T-helper 2 cell treated with Interferon-gamma antibody and Interleukin-4, amounts not matched to agents 100 ng/mL and 5 ng/mL, for 36 hours (primary cell): ENCODE measurements around the gene PRCD. TPM values are rescaled to one million over a fixed set of nuclear protein-coding genes. Genes with fewer than 3 reads are reported as not detected.
"Not testable (repeated sequence)": the region's sequence is repeated elsewhere in the genome, so short reads cannot be mapped to it uniquely, and the experiment has no call there.

Experiments used
- intact Hi-C: fragments of 100-400 bp; cut with micrococcal nuclease; formaldehyde crosslinking; loops from one replicate; pipeline ENCODE4 v1.15.1; 2023
- total RNA-seq: library from RNA; stranded (reverse); gene quantifications from 2 replicates; pipeline ENCODE4 v1.2.3, GENCODE V29; 2022

The PRCD gene
- total RNA-seq, 1 donor from 2014 or later, result not detected

- intact Hi-C loops, result loop anchor here (10.0 kb wide), 1 partner anchor 164 kb away; the partner anchor contains the start of gene MXRA7
These were observed 11.1 kb downstream of the PRCD start for GRCh38 chr17:76550712-76551615.

GRCh38 chr17:76551685-76552084 is 11.8 kb downstream of the PRCD start:
- intact Hi-C loops, result loop anchor here (10.0 kb wide), 1 partner anchor 163 kb away; the partner anchor contains the start of gene MXRA7

- intact Hi-C loops, result loop anchor here (10.0 kb wide), 1 partner anchor 161 kb away; the partner anchor contains the start of gene MXRA7
These were observed 13.5 kb downstream of the PRCD start for GRCh38 chr17:76553178-76553908.

GRCh38 chr17:76554131-76554530 is 14.3 kb downstream of the PRCD start:
- intact Hi-C loops, result loop anchor here (10.0 kb wide), 1 partner anchor 161 kb away; the partner anchor contains the start of gene MXRA7

- intact Hi-C loops, result loop anchor here (1.0 to 10.0 kb wide), 5 partner anchors 42 to 180 kb away; partner anchors contain the start of genes MFSD11, MXRA7, SRSF2 and UBE2O
These were observed 17.0 kb downstream of the PRCD start for GRCh38 chr17:76556765-76557367.

- intact Hi-C loops, result loop anchor here (1.0 to 10.0 kb wide), 6 partner anchors 42 to 180 kb away; partner anchors contain the start of genes MFSD11, MXRA7, SRSF2 and UBE2O
These were observed 17.7 kb downstream of the PRCD start for GRCh38 chr17:76557368-76558197.

- intact Hi-C loops, result loop anchor here (1.0 to 10.0 kb wide), 5 partner anchors 66 to 179 kb away; partner anchors contain the start of genes MFSD11, MXRA7, SRSF2 and UBE2O
These were observed 18.6 kb downstream of the PRCD start for GRCh38 chr17:76558198-76559095.

GRCh38 chr17:76559460-76559859 is 19.6 kb downstream of the PRCD start:
- intact Hi-C loops, result loop anchor here (5.0 to 10.0 kb wide), 4 partner anchors 107 to 178 kb away; partner anchors contain the start of genes MFSD11, MXRA7, SRSF2 and UBE2O

- intact Hi-C loops, result no loop called here
These were observed 20.4 kb downstream of the PRCD start for GRCh38 chr17:76560036-76560876.

- intact Hi-C loops, result no loop called here
These were observed 21.0 kb downstream of the PRCD start for GRCh38 chr17:76560877-76561221.

GRCh38 chr17:76561332-76561731 is 21.5 kb downstream of the PRCD start:
- intact Hi-C loops, result no loop called here

GRCh38 chr17:76561799-76562268 is 22.0 kb downstream of the PRCD start:
- intact Hi-C loops, result no loop called here

GRCh38 chr17:76562734-76563148 is 22.9 kb downstream of the PRCD start:
- intact Hi-C loops, result no loop called here

- intact Hi-C loops, result not testable (repeated sequence)
These were observed 23.5 kb downstream of the PRCD start for GRCh38 chr17:76563359-76563758.

- intact Hi-C loops, result not testable (repeated sequence)
These were observed 25.3 kb downstream of the PRCD start for GRCh38 chr17:76564991-76565727.

- intact Hi-C loops, result no loop called here
These were observed 26.1 kb downstream of the PRCD start for GRCh38 chr17:76565728-76566612.

- intact Hi-C loops, result no loop called here
These were observed 26.7 kb downstream of the PRCD start for GRCh38 chr17:76566613-76566943.
